HuH-7 (cell line): Measurements from ENCODE around the gene TRERF1.

Source experiments
- DNase-seq: peaks from one replicate; pipeline ENCODE4 v3.0.0; 2011; ENCODE audit warnings: low spot score

The TRERF1 gene

DNA sequence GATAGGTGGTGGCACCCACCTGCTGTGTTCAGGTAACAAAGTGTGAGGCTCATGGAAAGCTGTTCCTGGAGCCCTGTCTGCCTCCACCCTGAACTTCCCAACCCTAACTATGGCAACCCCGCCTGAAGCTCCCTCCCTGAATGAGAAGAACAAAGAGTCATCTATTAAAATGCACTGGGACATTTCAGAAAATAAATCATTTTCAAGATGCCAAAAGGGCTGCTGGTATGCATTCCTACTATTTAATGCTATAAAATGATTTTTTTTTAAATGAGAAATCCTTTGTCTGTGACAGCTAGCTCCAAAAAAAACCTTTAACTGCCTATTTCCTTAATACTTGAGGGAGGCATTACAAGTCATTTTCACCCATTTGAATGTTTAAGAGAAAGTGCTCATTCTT, 149.7 kb downstream of the TRERF1 start:
- no peak for DNase-seq

- no peak for DNase-seq
These were observed 151.0 kb downstream of the TRERF1 start for GRCh38 chr6:42300701-42301100.

DNA sequence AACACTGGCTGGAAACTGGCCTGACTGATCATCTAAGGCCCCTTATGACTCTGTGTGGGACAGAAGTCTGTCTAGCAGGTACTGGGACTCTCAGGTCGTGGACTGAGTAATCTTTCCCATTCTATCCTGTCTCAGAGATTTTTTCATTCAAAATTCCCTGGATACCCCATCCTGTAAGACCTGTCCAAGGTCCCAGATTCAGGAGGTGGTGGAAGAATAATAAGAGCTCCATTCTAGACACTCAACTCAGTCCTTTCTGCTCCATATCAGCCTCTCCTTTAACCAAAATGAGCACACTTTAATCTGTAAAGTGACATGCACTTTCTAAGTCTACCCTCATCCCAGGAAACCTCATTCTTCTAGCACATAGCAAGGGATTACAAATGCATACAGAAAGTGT, 151.5 kb downstream of the TRERF1 start:
- no peak for DNase-seq

DNA sequence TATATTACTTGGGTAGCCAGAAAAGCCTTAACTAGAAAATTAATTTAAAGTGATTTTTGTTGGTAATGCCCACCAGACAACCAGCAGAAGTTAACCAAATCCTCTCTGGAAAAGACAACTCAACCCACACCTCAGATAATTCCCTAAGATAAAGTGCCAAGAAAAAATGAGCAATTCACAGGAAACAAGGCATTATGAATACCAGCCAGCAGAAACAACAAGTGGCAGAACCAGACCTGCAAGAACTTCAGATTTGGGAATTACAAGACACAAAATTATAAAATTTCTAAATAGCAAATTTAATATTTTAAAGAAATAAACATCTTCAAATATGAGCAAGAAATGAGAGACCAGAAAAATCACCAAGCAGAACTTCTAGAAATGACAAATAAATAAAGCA, 154.1 kb downstream of the TRERF1 start:
- no peak for DNase-seq

DNA sequence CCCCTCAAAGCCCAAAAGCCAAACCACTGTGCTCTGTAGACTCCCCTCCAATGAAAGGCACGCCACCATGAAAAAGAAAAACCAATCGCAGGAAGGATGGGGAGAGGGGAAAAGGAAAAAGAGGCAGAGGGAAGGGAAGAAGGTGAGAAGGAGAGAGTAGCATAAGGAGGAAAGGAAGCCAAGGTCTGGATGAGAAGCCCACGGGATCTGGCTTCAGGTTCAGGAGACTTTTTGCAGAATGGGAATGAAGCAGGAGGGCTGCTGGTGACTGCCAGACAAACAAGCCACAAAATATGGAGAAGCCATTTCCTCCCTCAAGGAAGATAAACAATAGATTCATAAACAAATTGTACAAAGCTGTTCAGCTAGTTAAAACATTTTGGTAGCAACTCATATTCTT, 155.1 kb downstream of the TRERF1 start:
- no peak for DNase-seq

- DNase-seq = no peak
These were observed 156.0 kb downstream of the TRERF1 start for GRCh38 chr6:42295677-42296076.

DNA sequence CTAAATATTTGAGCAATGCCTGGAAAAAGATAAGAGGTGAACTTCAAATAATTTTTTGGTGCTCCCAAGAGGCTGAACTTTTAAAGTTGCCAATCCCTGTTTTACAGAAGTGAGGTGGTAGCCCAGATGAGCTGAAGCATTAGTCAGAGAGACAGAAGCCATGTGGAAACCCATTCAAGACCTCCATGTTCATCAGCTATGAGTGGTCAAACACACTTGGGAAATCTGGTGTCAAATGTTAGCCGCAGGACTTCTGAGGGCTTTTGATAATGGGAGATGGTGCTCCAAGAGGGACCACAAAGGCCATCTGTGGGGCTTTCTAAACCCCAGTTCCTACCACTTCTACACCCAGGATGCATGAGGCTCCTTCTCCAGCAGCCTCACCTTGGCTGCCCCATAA, 156.5 kb downstream of the TRERF1 start:
- no peak for DNase-seq

DNA sequence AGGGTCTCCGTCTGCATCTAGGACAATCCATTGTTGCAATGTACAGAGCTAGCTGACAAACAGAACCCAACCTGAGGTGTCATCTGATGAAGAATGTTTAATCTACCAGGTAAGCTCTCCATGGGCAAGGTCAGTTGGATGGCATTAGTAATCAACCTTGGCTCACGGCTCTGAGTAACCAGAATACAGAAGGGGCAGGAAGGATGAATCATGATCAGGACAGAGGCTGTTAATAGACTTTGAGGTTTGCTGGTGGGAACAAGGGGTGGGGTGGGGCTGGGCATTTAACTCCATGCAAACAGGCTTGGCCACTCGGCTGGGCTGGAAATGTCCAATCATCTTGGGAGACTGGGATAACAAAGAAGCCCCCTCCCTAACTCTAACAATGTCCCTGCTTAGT, 157.0 kb downstream of the TRERF1 start:
- DNase-seq = no peak

- no peak for DNase-seq
These were observed 158.2 kb downstream of the TRERF1 start for GRCh38 chr6:42293386-42293977.

DNA sequence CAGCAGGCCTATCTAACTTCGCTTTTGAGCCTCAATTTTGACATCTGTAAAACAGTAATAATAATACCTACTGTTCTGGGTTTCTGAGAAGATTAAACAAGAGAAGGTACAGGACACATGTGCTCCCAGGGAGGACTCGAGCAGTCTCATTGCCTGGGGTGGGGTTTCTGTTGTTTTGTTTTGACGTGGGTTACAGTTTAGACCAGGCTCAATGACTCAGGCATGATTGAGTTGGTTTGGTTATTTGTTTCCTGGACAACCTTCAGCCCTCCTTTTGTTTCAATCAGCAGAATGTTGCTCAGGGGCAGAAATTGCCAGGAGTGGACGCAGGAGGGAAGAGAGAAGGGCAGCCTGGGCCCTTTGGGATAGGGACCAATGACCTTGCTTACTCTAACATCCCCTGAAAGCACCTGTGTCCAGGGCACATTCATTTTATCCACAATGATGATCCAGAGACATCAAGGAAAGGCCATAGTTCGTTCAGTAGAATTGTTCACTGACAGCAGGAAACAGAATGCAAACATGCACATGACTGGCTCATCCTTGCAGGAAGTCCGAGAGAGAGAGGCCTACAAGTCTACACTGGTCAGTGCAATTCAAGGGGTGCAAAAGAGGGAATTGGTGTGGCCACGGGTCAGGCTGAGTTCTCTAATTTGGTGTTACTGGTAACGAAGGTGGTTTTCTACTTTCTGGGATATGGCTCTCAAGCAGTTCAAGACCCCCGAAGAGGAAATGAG, 159.6 kb downstream of the TRERF1 start:
- no peak for DNase-seq

DNA sequence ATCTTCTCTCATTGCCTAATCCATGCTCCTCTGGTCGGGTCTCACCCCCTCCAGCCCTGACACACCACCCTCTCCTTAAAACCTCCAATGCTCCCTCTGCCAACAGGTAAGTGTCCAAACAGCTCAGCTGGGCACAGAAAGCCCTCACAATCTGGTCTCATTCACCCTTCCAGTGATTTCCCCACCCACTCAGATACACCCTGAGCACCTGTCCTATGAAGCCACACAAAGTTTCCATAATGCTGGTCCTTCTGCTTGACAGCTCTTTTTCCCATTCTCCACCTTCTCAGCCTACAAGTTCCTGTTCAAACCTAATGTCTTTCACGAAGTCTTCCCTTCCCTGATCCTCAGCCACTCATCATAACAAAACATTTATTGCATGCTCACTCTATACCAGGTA, 164.0 kb downstream of the TRERF1 start:
- DNase-seq = no peak

DNA sequence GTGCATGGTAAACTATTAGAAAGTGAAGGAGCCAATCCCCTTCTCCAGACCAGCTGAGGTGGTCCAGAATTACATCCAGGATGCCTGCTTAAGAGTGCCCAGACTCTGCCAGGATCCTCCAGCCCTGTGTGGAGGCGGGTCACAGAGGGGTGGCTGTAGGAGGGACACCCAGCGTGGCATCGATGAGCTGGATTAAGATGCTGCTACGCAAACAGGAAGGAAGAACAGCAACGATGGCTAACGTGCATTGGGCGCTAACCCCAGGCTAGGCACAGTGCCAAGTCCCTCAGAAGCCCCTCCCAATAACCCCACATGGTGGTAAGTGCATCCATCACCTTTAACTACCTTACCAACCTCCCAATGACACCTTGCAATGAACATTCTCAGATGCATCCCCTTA, 170.2 kb downstream of the TRERF1 start:
- DNase-seq = no peak

DNA sequence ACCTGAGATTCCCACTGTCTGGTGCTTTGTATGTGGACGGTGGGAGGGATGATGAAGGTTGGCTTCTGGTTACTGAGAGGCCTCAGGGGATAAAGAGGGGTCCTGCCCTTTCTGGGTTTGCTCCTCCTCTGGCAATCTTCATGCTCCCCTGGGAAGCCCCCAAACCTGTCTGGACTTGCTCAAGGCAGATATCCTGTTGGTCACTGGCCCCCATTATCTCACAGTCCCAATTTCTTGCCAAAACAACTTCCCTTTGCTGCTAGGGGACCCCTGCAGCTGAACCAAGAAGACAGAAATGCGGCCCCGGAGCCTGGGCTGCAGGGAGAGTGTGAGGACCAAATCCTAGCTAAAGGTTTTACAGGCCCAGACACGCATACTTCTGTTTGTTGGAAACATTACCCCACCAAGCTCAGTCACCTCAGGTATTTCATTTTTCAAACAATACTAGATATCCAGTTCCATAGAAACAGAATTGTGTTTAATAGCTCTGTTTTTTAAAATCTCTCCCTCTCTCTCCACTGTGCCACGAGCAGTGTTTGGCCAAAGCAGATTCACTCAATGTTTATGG, 170.7 kb downstream of the TRERF1 start:
- DNase-seq = no peak

DNA sequence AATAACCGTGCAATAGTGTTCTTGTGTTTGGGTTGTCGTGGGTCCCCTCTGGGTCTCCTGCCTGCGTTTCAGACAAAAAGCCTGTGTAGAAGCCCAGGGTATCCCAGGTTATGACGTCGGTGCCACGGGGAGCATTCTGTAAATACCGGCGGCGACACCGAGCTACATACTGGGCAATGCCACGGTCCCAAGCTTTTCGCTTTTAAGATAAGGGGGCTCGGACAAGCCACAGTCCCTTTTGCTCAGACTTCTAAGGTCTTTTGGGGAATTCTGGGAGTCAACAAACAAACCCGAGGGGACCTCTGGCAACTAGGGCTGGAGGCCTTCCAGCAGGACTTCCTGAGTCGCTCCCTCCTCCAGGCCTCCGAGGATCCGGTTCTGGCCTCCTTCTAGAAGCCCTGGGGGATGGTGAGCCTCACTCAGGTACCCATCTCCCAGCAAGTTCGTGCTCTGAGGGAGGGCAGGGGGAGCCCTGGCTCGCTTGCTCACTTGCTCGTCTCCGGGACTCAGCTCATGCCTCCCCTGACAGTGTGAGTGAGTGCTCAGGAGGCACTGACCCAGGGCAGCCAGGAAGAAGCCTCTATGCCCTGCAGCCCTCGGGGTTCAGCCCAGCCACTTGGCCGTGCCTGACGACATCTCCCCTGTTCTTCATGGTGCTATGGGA, 171.6 kb downstream of the TRERF1 start:
- DNase-seq = no peak

DNA sequence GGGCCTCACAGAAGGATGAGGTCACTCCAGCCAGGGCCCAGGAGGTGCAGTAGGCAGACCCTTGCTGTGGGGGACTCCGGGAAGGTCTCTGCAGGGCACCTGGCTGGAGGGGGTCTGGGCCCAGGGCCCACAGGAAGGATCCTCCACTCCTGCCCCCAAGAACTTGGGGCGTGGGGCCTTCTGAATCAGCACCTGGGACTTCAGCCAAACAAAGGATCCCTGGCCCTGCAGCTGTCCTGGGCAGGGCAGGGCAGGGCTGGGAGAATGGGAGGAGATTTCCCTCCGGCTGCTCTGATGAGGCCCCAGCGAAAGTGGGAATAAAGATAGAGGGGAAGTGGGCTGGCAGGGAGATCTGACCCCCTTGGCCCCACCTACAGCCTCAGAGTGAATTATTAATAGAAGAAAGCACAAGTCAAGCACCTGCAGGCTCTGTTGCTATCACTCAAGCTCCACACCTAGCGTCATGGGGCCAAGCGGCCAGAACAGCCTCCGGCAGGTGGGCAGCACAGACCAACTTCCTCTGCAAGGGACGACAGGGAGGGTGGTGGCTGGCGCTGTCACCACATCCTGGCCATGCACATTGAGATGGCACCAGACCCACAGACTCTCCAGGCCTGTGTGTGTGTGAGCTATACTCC, 172.5 kb downstream of the TRERF1 start:
- no peak for DNase-seq

GRCh38 chr6:42278131-42278853, 173.4 kb downstream of the TRERF1 start:
- no peak for DNase-seq

- DNase-seq = no peak
These were observed 175.5 kb downstream of the TRERF1 start for GRCh38 chr6:42276034-42276890.

- no peak for DNase-seq
These were observed 176.2 kb downstream of the TRERF1 start for GRCh38 chr6:42275376-42276033.

DNA sequence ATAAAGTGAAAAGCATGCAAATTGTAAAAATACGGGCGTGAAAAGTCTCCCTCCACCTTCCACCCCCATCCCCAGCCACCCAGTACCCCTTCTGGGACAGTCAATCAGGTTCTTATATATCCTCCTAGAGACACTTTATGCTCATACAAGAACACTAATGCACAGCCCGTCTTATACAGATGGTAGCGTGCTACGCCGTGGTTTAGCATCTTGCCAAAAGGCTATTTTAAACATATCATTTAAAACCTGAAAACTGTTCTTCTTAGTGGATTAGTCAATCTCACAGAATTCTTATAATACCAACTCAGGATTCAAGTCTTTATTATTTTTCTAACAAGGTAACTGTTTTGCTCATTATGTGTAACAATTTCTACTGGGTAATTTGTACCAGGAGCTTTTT, 176.8 kb downstream of the TRERF1 start:
- DNase-seq = no peak
